GM23338 (cell line): ENCODE results near the gene EFNB2. TPM values are rescaled to one million over a fixed set of nuclear protein-coding genes. Genes with fewer than 3 reads are reported as not detected.

Experiments used
- ATAC-seq: fragments of 200-7000 bp; cut with Tn5 transposase; 3 replicates; pipeline ENCODE4 v1.9.1; 2020
- DNase-seq: peaks from one replicate; pipeline ENCODE4 v3.0.0-alpha.2; 2015; ENCODE audit warnings: low spot score
- H2AFZ ChIP-seq: fragments of 200-600 bp; sonication (generic); 2 replicates; pipeline ENCODE4 v1.8.0; 2016; ENCODE audit warnings: antibody characterized with exemption, mild to moderate bottlenecking, moderate library complexity
- H3F3A ChIP-seq: fragments of 200-600 bp; sonication (generic); replicated peaks from 2 replicates; pipeline ENCODE4 v1.8.0; 2017; ENCODE audit warnings: antibody characterized with exemption, mixed run types, low read depth
- H3K27ac ChIP-seq: fragments of 200-600 bp; sonication (generic); 2 replicates; pipeline ENCODE4 v1.6.1; 2016; ENCODE audit warnings: low read depth
- H3K27me3 ChIP-seq: fragments of 200-600 bp; sonication (generic); 2 replicates; pipeline ENCODE4 v1.8.0; 2016; ENCODE audit warnings: mild to moderate bottlenecking, mixed run types, moderate library complexity; ENCODE audit not compliant: insufficient read depth
- H3K36me3 ChIP-seq: fragments of 200-600 bp; sonication (generic); 2 replicates; pipeline ENCODE4 v1.8.0; 2016; ENCODE audit warnings: mild to moderate bottlenecking; ENCODE audit not compliant: insufficient read depth
- H3K4me1 ChIP-seq: fragments of 200-600 bp; sonication (generic); 2 replicates; pipeline ENCODE4 v1.8.0; 2016; ENCODE audit warnings: mild to moderate bottlenecking, moderate library complexity; ENCODE audit not compliant: insufficient read depth
- H3K4me2 ChIP-seq: fragments of 200-600 bp; sonication (generic); 2 replicates; pipeline ENCODE4 v1.7.1; 2017; ENCODE audit warnings: mixed run types
- H3K4me3 ChIP-seq: fragments of 200-600 bp; sonication (generic); 2 replicates; pipeline ENCODE4 v1.6.1; 2016; ENCODE audit warnings: mixed run types
- H3K79me2 ChIP-seq: fragments of 200-600 bp; sonication (generic); replicated peaks from 2 replicates; pipeline ENCODE4 v1.8.0; 2017; ENCODE audit warnings: mild to moderate bottlenecking; ENCODE audit not compliant: insufficient read depth
- H3K9me2 ChIP-seq: fragments of 200-600 bp; sonication (generic); 2 replicates; pipeline ENCODE4 v1.8.0; 2017; ENCODE audit not compliant: insufficient read depth
- H4K20me1 ChIP-seq: fragments of 200-600 bp; sonication (generic); replicated peaks from 2 replicates; pipeline ENCODE4 v1.8.0; 2017; ENCODE audit warnings: mild to moderate bottlenecking; ENCODE audit not compliant: insufficient read depth
- H3K27ac Mint-ChIP-seq: 2 replicates; pipeline ENCODE4 v1.8.0; 2020; ENCODE audit warnings: inconsistent platforms, mild to moderate bottlenecking, moderate library complexity, mixed read lengths
- H3K27me3 Mint-ChIP-seq: 3 replicates; pipeline ENCODE4 v1.8.0; 2022; ENCODE audit warnings: low read depth, mild to moderate bottlenecking, moderate library complexity, mixed read lengths, inconsistent platforms; ENCODE audit not compliant: insufficient read depth, poor library complexity
- H3K36me3 Mint-ChIP-seq: 3 replicates; pipeline ENCODE4 v1.8.0; 2021; ENCODE audit warnings: low read depth, mild to moderate bottlenecking, inconsistent platforms, moderate library complexity, mixed read lengths
- H3K4me1 Mint-ChIP-seq: 3 replicates; pipeline ENCODE4 v1.8.0; 2020; ENCODE audit warnings: mild to moderate bottlenecking, inconsistent platforms, mixed read lengths
- H3K4me3 Mint-ChIP-seq: 3 replicates; pipeline ENCODE4 v1.8.0; 2021; ENCODE audit warnings: moderate library complexity, mild to moderate bottlenecking, inconsistent platforms, mixed read lengths
- H3K9me3 Mint-ChIP-seq: 3 replicates; pipeline ENCODE4 v1.8.0; 2020; ENCODE audit warnings: moderate library complexity, mild to moderate bottlenecking, inconsistent platforms, mixed read lengths
- CREB1 ChIP-seq: fragments of 250-450 bp; sonication (Bioruptor Pico); IDR thresholded peaks from 2 replicates; pipeline ENCODE4 v1.5.0; 2020; ENCODE audit warnings: low read depth, mild to moderate bottlenecking, moderate library complexity
- CTCF ChIP-seq, 2 experiments: fragments of 200-600 bp in 1 of 2; sonication (generic) in 1 of 2; conservative IDR thresholded peaks; 2 replicates each; pipeline versions ENCODE4 v1.5.1 to v1.6.1; 2016 to 2017; ENCODE audit warnings: antibody characterized with exemption in 2 of 2, low read depth in 2 of 2, mild to moderate bottlenecking in 2 of 2, moderate library complexity in 1 of 2
- ETS1 ChIP-seq: IDR thresholded peaks from 2 replicates; pipeline ENCODE4 v1.6.1; 2016; ENCODE audit warnings: antibody characterized with exemption
- EZH2 ChIP-seq: fragments of 200-600 bp; sonication (generic); IDR thresholded peaks from one replicate; pipeline ENCODE4 v1.8.0; 2017; ENCODE audit warnings: antibody characterized with exemption, mild to moderate bottlenecking, low read depth; ENCODE audit not compliant: unreplicated experiment
- EZH2phosphoT487 ChIP-seq: fragments of 200-600 bp; sonication (generic); IDR thresholded peaks from one replicate; pipeline ENCODE4 v1.8.1; 2018; ENCODE audit warnings: antibody characterized with exemption; ENCODE audit not compliant: unreplicated experiment
- JUNB ChIP-seq: IDR thresholded peaks from one replicate; pipeline ENCODE4 v1.6.1; 2016; ENCODE audit warnings: antibody characterized with exemption; ENCODE audit not compliant: unreplicated experiment
- NANOG ChIP-seq: IDR thresholded peaks from 2 replicates; pipeline ENCODE4 v1.6.1; 2016; ENCODE audit warnings: antibody characterized with exemption, borderline replicate concordance
- POLR2AphosphoS5 ChIP-seq: IDR thresholded peaks from 2 replicates; pipeline ENCODE4 v1.6.1; 2016; ENCODE audit warnings: antibody characterized with exemption, low read depth
- REST ChIP-seq: IDR thresholded peaks from one replicate; pipeline ENCODE4 v1.6.1; 2018; ENCODE audit warnings: antibody characterized with exemption; ENCODE audit not compliant: unreplicated experiment
- STAT1 ChIP-seq: IDR thresholded peaks from one replicate; pipeline ENCODE4 v1.6.1; 2016; ENCODE audit warnings: antibody characterized with exemption; ENCODE audit not compliant: unreplicated experiment
- ZNF114 ChIP-seq: fragments of 250-450 bp; sonication (Bioruptor Pico); IDR thresholded peaks from 2 replicates; pipeline ENCODE4 v1.5.0; 2020; ENCODE audit warnings: mild to moderate bottlenecking, moderate library complexity
- ZNF331 ChIP-seq: fragments of 250-450 bp; sonication (Bioruptor Pico); IDR thresholded peaks from 2 replicates; pipeline ENCODE4 v1.5.0; 2020; ENCODE audit warnings: low read depth, mild to moderate bottlenecking, moderate library complexity
- ZNF462 ChIP-seq: fragments of 250-450 bp; sonication (Bioruptor Pico); IDR thresholded peaks from 2 replicates; pipeline ENCODE4 v1.5.0; 2020; ENCODE audit warnings: mild to moderate bottlenecking, moderate library complexity
- polyA plus RNA-seq: library from polyadenylated mRNA; unstranded; fragments of >200 nt; fragmentation: Nextera tagmentation; extraction: Ambion mirVana; gene quantifications from 2 replicates; pipeline ENCODE4 v1.2.1, GENCODE V29; 2016
- total RNA-seq: library from RNA; depleted of rRNA; stranded (reverse); fragments of >200 nt; shearing (Covaris generic); gene quantifications from 2 replicates; pipeline ENCODE4 v1.2.3, GENCODE V29; 2014

Gene EFNB2
- total and polyA plus RNA-seq, 2 experiments from 2014 or later, result 5.7 to 10.9 TPM

GRCh38 chr13:106528718-106529414 is 6.6 kb downstream of the EFNB2 start:
- Histone ChIP-seq H4K20me1 (peaks cover 3% of the 10 kb centered on the region), H3K27ac (0 out of 2 replicates have a peak overlapping the region, but pooled peaks have one; percentile 10), H3K79me2 (peaks cover 85% of the 10 kb centered on the region), H3K4me1 (peaks cover 77% of the 10 kb centered on the region), H3F3A (no peaks in the 10 kb centered on the region), H2AFZ (no peak overlapping the region), H3K4me3 (no peak overlapping the region), H3K4me2 (peak overlapping the region; percentile 78), H3K36me3 (no peaks in the 10 kb centered on the region), H3K27me3 (peaks cover 27% of the 10 kb centered on the region), H3K9me2 (no peaks in the 10 kb centered on the region)
- H3K4me3 Mint-ChIP-seq, result peak overlapping the region; percentile 31
- H3K36me3 Mint-ChIP-seq, result no peaks in the 10 kb centered on the region; the same call in 2 of the 3 replicates
- DNase-seq (no peak), ATAC-seq (peak; percentile 36)
- no peaks in the 10 kb centered on the region for H3K9me3 Mint-ChIP-seq
- TF ChIP-seq ETS1 (no peak), STAT1 (no peak), CREB1 (CRISPR knock-in tag) (no peak), CTCF (conservative IDR thresholded peaks at IDR 0.05; ENCODE audit: low read depth in 2 of 2) (no peak), EZH2phosphoT487 (no peak), EZH2 (no peak), ZNF114 (CRISPR knock-in tag) (no peak), ZNF462 (CRISPR knock-in tag) (no peak), JUNB (no peak), NANOG (no peak), POLR2AphosphoS5 (no peak), ZNF331 (CRISPR knock-in tag) (no peak), REST (no peak)
- H3K4me1 Mint-ChIP-seq, result peaks cover 81% of the 10 kb centered on the region
- H3K27ac Mint-ChIP-seq, result peak overlapping the region; percentile 11
- peaks cover 13% of the 10 kb centered on the region for H3K27me3 Mint-ChIP-seq
